Epithelial cell of esophagus (primary cell): Measurements from ENCODE around the gene B3GALNT2.

ENCODE experiments used
- DNase-seq: peaks from one replicate; pipeline ENCODE4 v3.0.0; 2010; ENCODE audit warnings: low read depth
- H3K4me3 ChIP-seq: 2 replicates; pipeline ENCODE4 v1.5.1; 2011; ENCODE audit warnings: mild to moderate bottlenecking, low read length, control low read depth
- CTCF ChIP-seq: IDR thresholded peaks from 2 replicates; pipeline ENCODE4 v1.5.1; 2011; ENCODE audit warnings: low read depth, mild to moderate bottlenecking, low read length, control low read depth, inconsistent platforms; ENCODE audit not compliant: insufficient read depth; ENCODE audit errors: missing control alignments

B3GALNT2 gene

GRCh38 chr1:235417086-235417697 is 87.1 kb downstream of the B3GALNT2 start:
- TF ChIP-seq CTCF: peak; percentile 88
- no peak overlapping the region for H3K4me3 ChIP-seq
- DNase-seq: peak; percentile 72

- no peak overlapping the region for H3K4me3 ChIP-seq
- TF ChIP-seq CTCF: no peak
- peak; percentile 63 for DNase-seq
Measured at GRCh38 chr1:235416662-235417049, 87.6 kb downstream of the B3GALNT2 start.

- peak; percentile 84 for TF ChIP-seq CTCF
- DNase-seq: peak; percentile 85
- no peak overlapping the region for H3K4me3 ChIP-seq
Measured at GRCh38 chr1:235415008-235415904, 89.0 kb downstream of the B3GALNT2 start.

- no peak for TF ChIP-seq CTCF
- DNase-seq: peak; percentile 23
- H3K4me3 ChIP-seq: no peak overlapping the region
Measured at GRCh38 chr1:235411489-235412486, 92.5 kb downstream of the B3GALNT2 start.

- TF ChIP-seq CTCF: no peak
- no peak for DNase-seq
- H3K4me3 ChIP-seq: no peak overlapping the region
Measured at GRCh38 chr1:235410467-235410866, 93.8 kb downstream of the B3GALNT2 start.

- H3K4me3 ChIP-seq: no peak overlapping the region
- no peak for TF ChIP-seq CTCF
- no peak for DNase-seq
Measured at GRCh38 chr1:235409042-235409820, 95.0 kb downstream of the B3GALNT2 start.
